Neural progenitor cell (in vitro differentiated cells): ENCODE results near the gene VSIG8. TPM values are rescaled to one million over a fixed set of nuclear protein-coding genes. Genes with fewer than 3 reads are reported as not detected.

Experiments
- DNase-seq: peaks from one replicate; pipeline ENCODE4 v3.0.0-alpha.2; 2016; ENCODE audit warnings: low spot score
- H2AFZ ChIP-seq: fragments of 200-600 bp; sonication (generic); replicated peaks from 2 replicates; pipeline ENCODE4 v1.6.1; 2016; ENCODE audit warnings: antibody characterized with exemption
- H3F3A ChIP-seq: fragments of 200-600 bp; sonication (generic); 2 replicates; pipeline ENCODE4 v1.6.1; 2016; ENCODE audit warnings: antibody characterized with exemption, low read depth
- H3K27ac ChIP-seq: fragments of 200-600 bp; sonication (generic); 2 replicates; pipeline ENCODE4 v1.5.1; 2016; ENCODE audit warnings: mild to moderate bottlenecking
- H3K27me3 ChIP-seq: fragments of 200-600 bp; sonication (generic); 2 replicates; pipeline ENCODE4 v1.6.1; 2016; ENCODE audit warnings: mild to moderate bottlenecking, moderate library complexity
- H3K36me3 ChIP-seq: fragments of 200-600 bp; sonication (generic); 2 replicates; pipeline ENCODE4 v1.5.1; 2016
- H3K4me1 ChIP-seq: fragments of 200-600 bp; sonication (generic); 2 replicates; pipeline ENCODE4 v1.6.1; 2016; ENCODE audit warnings: mixed run types
- H3K4me2 ChIP-seq: fragments of 200-600 bp; sonication (generic); 2 replicates; pipeline ENCODE4 v1.6.1; 2016
- H3K4me3 ChIP-seq: fragments of 200-600 bp; sonication (generic); 2 replicates; pipeline ENCODE4 v1.5.1; 2016
- H3K79me2 ChIP-seq: fragments of 200-600 bp; sonication (generic); 2 replicates; pipeline ENCODE4 v1.6.1; 2016; ENCODE audit warnings: low read depth
- H3K9ac ChIP-seq: fragments of 200-600 bp; sonication (generic); 2 replicates; pipeline ENCODE4 v1.6.1; 2016
- H3K9me3 ChIP-seq: fragments of 200-600 bp; sonication (generic); 2 replicates; pipeline ENCODE4 v1.5.1; 2016; ENCODE audit warnings: low read depth
- H4K20me1 ChIP-seq: fragments of 200-600 bp; sonication (generic); 2 replicates; pipeline ENCODE4 v1.6.1; 2016; ENCODE audit warnings: low read depth
- H3K27ac Mint-ChIP-seq: 3 replicates; pipeline ENCODE4 v1.8.0; 2021; ENCODE audit warnings: mixed read lengths
- H3K27me3 Mint-ChIP-seq: 2 replicates; pipeline ENCODE4 v1.8.0; 2022; ENCODE audit warnings: low read depth, mild to moderate bottlenecking, inconsistent platforms, moderate library complexity, mixed read lengths; ENCODE audit not compliant: insufficient read depth
- H3K36me3 Mint-ChIP-seq: 3 replicates; pipeline ENCODE4 v1.8.0; 2021; ENCODE audit warnings: mixed read lengths
- H3K4me1 Mint-ChIP-seq: 3 replicates; pipeline ENCODE4 v1.8.0; 2021; ENCODE audit warnings: mixed read lengths
- H3K4me3 Mint-ChIP-seq: 3 replicates; pipeline ENCODE4 v1.8.0; 2021; ENCODE audit warnings: mild to moderate bottlenecking, moderate library complexity, mixed read lengths
- H3K9me3 Mint-ChIP-seq: 3 replicates; pipeline ENCODE4 v1.8.0; 2020; ENCODE audit warnings: mixed read lengths
- EZH2 ChIP-seq: fragments of 200-600 bp; sonication (generic); IDR thresholded peaks from 2 replicates; pipeline ENCODE4 v1.6.1; 2017; ENCODE audit warnings: antibody characterized with exemption, mild to moderate bottlenecking, moderate library complexity
- EZH2phosphoT487 ChIP-seq: fragments of 200-600 bp; sonication (generic); IDR thresholded peaks from 2 replicates; pipeline ENCODE4 v1.6.1; 2017; ENCODE audit warnings: antibody characterized with exemption
- total RNA-seq: library from RNA; depleted of rRNA; stranded (reverse); fragments of >200 nt; gene quantifications from 2 replicates; pipeline ENCODE4 v1.2.3, GENCODE V29; 2015; ENCODE audit warnings: low replicate concordance
- TF ChIP-seq, protein P1 (sequence below): fragments of 200-600 bp; sonication (generic); IDR thresholded peaks from 2 replicates; pipeline ENCODE4 v1.5.1; 2017; ENCODE audit warnings: antibody characterized with exemption, mild to moderate bottlenecking

Gene VSIG8
- total RNA-seq, 1 donor from 2014 or later = not detected

DNA sequence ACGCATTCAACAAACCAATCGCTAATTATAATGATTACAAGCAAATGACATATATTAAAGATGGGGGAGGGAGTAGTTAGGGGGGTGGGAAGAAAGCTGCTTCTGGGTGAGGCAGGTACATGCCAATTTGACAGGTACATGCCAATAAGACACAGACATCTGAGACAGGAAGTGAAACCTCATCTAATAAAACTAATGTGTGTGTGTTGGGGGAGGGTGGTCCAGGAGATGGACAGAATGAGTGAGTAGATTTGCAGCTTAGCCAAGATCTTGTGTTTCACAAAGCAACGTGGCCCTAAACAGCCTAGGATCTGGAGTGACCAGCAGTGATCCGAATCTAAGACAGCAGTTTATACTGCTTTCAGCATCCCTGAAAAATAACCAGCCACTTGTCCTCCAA lies 26.7 kb upstream of the VSIG8 start:
- Histone ChIP-seq H3K4me1 (no peaks in the 10 kb centered on the region), H3K9me3 (no peaks in the 10 kb centered on the region), H3K4me3 (no peak overlapping the region), H3K27ac (no peak overlapping the region), H3K4me2 (no peak overlapping the region), H3K27me3 (no peaks in the 10 kb centered on the region), H3K79me2 (no peaks in the 10 kb centered on the region), H2AFZ (no peak overlapping the region), H4K20me1 (no peaks in the 10 kb centered on the region), H3K36me3 (no peaks in the 10 kb centered on the region), H3F3A (peaks cover 11% of the 10 kb centered on the region), H3K9ac (no peak overlapping the region)
- Mint-ChIP-seq H3K36me3 (no peaks in the 10 kb centered on the region), H3K4me1 (peaks cover 8% of the 10 kb centered on the region), H3K4me3 (no peak overlapping the region), H3K9me3 (no peaks in the 10 kb centered on the region), H3K27me3 (peaks cover 2% of the 10 kb centered on the region), H3K27ac (no peak overlapping the region)
- no peak for DNase-seq
- TF ChIP-seq EZH2phosphoT487 (no peak), EZH2 (no peak)
- TF ChIP-seq, protein P1, sequence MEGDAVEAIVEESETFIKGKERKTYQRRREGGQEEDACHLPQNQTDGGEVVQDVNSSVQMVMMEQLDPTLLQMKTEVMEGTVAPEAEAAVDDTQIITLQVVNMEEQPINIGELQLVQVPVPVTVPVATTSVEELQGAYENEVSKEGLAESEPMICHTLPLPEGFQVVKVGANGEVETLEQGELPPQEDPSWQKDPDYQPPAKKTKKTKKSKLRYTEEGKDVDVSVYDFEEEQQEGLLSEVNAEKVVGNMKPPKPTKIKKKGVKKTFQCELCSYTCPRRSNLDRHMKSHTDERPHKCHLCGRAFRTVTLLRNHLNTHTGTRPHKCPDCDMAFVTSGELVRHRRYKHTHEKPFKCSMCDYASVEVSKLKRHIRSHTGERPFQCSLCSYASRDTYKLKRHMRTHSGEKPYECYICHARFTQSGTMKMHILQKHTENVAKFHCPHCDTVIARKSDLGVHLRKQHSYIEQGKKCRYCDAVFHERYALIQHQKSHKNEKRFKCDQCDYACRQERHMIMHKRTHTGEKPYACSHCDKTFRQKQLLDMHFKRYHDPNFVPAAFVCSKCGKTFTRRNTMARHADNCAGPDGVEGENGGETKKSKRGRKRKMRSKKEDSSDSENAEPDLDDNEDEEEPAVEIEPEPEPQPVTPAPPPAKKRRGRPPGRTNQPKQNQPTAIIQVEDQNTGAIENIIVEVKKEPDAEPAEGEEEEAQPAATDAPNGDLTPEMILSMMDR = no peak

DNA sequence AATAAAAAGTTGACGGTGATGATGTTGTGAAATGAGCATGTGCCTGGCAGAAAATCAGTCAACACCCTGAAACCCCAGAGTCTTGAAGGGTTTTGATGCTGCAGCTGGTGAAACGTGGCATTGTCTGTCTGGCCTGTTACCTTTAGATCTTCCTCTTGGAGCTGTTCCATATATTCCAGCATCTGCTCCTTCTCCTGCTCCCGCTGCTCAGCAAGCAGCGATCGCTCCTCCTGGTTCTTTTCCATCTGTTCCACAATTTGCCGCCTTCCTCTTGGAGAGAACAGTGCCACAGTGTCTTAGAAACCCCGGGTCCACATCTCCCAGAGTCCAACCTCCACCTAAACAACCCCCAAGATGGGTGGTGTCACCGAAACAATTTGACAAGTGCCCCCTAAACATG lies 21.8 kb upstream of the VSIG8 start:
- Histone ChIP-seq H4K20me1 (no peaks in the 10 kb centered on the region), H2AFZ (no peak overlapping the region), H3F3A (no peaks in the 10 kb centered on the region), H3K27me3 (no peaks in the 10 kb centered on the region), H3K4me2 (no peak overlapping the region), H3K27ac (no peak overlapping the region), H3K4me3 (no peak overlapping the region), H3K4me1 (no peaks in the 10 kb centered on the region), H3K79me2 (no peaks in the 10 kb centered on the region), H3K36me3 (no peaks in the 10 kb centered on the region), H3K9ac (no peak overlapping the region), H3K9me3 (no peaks in the 10 kb centered on the region)
- Mint-ChIP-seq H3K4me1 (no peaks in the 10 kb centered on the region), H3K9me3 (no peaks in the 10 kb centered on the region), H3K4me3 (no peak overlapping the region), H3K36me3 (no peaks in the 10 kb centered on the region), H3K27ac (no peak overlapping the region), H3K27me3 (peaks cover 2% of the 10 kb centered on the region)
- TF ChIP-seq, protein P1 = no peak
- TF ChIP-seq EZH2 (no peak), EZH2phosphoT487 (no peak)
- DNase-seq = no peak

DNA sequence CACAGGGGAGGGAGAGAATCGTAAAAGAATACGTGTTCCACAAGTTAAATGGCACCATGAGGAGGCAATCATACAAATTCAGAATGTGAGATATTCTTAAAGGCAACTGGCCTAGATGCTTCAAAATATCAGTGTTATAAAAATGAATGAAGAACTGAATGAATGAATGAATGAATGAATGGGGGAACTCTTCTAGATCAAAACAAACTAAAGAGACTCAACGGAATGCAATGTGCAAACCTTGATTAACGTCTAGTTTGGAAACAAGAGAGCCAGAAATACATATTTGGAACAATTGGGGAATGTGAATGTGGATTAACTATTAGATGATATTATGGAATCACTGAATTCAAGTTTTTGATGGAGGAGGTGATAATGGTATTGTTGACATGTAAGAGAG lies 20.7 kb upstream of the VSIG8 start:
- Histone ChIP-seq H3K4me2 (no peak overlapping the region), H3K27me3 (no peaks in the 10 kb centered on the region), H3K27ac (no peak overlapping the region), H3K4me3 (no peak overlapping the region), H3K9me3 (no peaks in the 10 kb centered on the region), H3K9ac (no peak overlapping the region), H3F3A (no peaks in the 10 kb centered on the region), H3K79me2 (no peaks in the 10 kb centered on the region), H3K36me3 (no peaks in the 10 kb centered on the region), H2AFZ (no peak overlapping the region), H3K4me1 (no peaks in the 10 kb centered on the region), H4K20me1 (no peaks in the 10 kb centered on the region)
- Mint-ChIP-seq H3K4me3 (no peak overlapping the region), H3K9me3 (no peaks in the 10 kb centered on the region), H3K36me3 (no peaks in the 10 kb centered on the region), H3K27me3 (peaks cover 4% of the 10 kb centered on the region), H3K4me1 (no peaks in the 10 kb centered on the region), H3K27ac (no peak overlapping the region)
- DNase-seq = no peak
- TF ChIP-seq, protein P1 = no peak
- TF ChIP-seq EZH2 (no peak), EZH2phosphoT487 (no peak)

DNA sequence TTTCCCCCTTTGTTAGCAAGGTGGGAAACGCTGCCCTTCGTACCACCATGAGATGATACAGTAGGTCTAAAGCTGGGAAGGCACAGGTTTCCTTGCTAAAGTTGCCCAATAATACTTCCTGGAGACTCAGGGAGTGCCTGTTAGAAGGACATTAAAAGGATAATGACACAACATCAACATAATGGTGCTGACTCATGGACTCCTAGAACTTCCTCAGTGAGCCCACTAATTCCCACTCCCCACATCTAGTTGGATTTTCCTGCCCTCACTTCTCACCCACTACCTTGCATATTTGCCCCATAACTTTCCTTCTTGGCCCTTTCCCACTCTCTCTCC lies 20.0 kb upstream of the VSIG8 start:
- Mint-ChIP-seq H3K36me3 (no peaks in the 10 kb centered on the region), H3K9me3 (no peaks in the 10 kb centered on the region), H3K27ac (no peak overlapping the region), H3K27me3 (peaks cover 4% of the 10 kb centered on the region), H3K4me1 (no peaks in the 10 kb centered on the region), H3K4me3 (no peak overlapping the region)
- DNase-seq = no peak
- H3K9ac ChIP-seq = no peak overlapping the region
- no peaks in the 10 kb centered on the region for H3K36me3 ChIP-seq
- H3K79me2 ChIP-seq = no peaks in the 10 kb centered on the region
- H3K4me2 ChIP-seq = no peak overlapping the region
- H4K20me1 ChIP-seq = no peaks in the 10 kb centered on the region
- no peaks in the 10 kb centered on the region for H3F3A ChIP-seq
- no peak overlapping the region for H3K4me3 ChIP-seq
- TF ChIP-seq, protein P1 = no peak
- TF ChIP-seq EZH2 = no peak
- no peak for TF ChIP-seq EZH2phosphoT487
- H3K9me3 ChIP-seq = no peaks in the 10 kb centered on the region
- H3K27ac ChIP-seq = no peak overlapping the region
- no peaks in the 10 kb centered on the region for H3K27me3 ChIP-seq
- H2AFZ ChIP-seq = no peak overlapping the region
- H3K4me1 ChIP-seq = no peaks in the 10 kb centered on the region
